Anterior cingulate cortex (tissue), 58 donors: ENCODE measurements around the gene TIMM10.

ENCODE experiments used
- DNase-seq, 58 donors: peaks; one replicate each; lab custom pipeline; 2025; lab: John Stamatoyannopoulos, UW

Gene TIMM10

DNA sequence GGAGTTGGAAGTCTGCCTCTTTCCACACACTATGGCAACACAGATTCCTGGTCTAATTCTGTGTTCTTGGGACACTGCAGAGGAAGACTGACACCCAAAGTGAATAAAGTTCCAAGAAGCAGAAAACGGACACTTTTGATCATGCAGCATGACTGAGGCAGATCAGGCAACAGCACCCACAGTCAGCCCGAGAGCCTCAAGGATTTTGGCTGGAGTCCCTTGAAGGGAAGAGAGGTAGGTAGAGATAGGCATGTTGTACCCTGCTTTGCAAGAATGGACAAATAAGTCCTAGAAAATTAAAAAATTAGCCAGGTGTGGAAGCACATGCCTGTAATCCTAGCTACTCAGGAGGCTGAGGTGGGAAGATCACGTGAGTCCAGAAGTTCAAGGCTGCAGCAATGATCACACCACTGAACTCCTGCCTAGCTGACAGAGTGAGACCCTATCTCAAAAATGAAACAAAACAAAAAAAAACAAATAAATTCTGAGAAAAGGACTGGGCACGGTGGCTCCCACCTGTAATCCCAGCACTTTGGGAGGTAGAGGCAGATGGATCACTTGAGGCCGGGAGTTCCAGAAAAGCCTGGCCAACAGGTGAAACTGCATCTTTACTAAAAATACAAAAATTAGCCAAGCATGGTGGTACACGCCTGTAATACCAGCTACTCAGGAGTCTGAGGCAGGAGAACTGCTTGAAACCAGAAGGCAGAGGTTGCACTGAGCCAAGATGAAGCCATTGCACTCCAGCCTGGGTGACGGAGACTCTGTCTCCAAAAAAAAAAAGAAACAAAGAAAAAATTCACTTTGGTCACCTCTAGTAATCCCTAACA lies 22.0 kb downstream of the TIMM10 start:
- DNase-seq = no peak

GRCh38 chr11:57506522-57506921 lies 24.0 kb downstream of the TIMM10 start:
- DNase-seq = no peak

- no peak for DNase-seq
Measured at GRCh38 chr11:57504511-57504910, 26.0 kb downstream of the TIMM10 start.

- no peak for DNase-seq
Measured at GRCh38 chr11:57502870-57503269, 27.7 kb downstream of the TIMM10 start.

- DNase-seq = no peak
Measured at GRCh38 chr11:57502376-57502775, 28.2 kb downstream of the TIMM10 start.

GRCh38 chr11:57501953-57502352 lies 28.6 kb downstream of the TIMM10 start:
- peak in 1 of 58 donors; percentile 31 for DNase-seq

DNA sequence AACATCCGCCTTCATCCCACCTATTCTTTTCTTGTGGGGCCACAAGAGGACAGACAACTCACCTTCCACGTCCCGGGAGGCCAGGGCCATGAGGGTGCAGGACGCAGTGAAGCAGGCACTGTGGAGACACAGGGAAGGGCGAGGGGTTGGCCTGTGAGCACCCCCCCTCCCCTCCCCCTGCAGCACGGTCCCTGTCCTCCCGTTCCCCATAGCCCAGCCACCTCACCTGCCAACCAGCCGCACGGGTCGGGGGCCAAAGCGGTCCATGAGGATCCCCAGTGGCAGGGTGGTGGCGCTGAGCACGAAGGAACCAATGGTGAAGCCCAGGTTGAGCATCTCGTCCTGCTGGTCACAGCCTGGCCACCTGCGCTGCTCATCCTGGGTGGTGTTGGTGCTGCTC lies 29.6 kb downstream of the TIMM10 start:
- DNase-seq = no peak

DNA sequence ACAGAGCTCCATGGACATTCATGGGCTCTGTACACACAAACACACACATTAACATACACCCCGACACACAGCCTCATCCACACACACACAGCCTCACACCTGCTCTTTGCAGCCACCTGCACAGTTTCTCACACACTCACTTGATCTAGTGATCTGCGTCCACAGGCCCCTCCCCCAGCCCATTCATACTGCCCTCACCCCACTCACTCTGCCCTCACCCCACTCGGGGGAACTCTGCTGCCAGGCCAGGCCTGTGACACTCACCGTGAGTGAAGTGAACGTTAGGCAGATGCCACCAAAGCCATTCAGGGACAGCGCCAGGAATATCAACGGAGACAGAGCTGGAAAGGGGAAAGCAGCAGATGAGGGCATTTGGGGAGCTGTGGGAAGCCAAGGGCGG lies 30.0 kb downstream of the TIMM10 start:
- peak in 1 of 58 donors; percentile 13 for DNase-seq

DNA sequence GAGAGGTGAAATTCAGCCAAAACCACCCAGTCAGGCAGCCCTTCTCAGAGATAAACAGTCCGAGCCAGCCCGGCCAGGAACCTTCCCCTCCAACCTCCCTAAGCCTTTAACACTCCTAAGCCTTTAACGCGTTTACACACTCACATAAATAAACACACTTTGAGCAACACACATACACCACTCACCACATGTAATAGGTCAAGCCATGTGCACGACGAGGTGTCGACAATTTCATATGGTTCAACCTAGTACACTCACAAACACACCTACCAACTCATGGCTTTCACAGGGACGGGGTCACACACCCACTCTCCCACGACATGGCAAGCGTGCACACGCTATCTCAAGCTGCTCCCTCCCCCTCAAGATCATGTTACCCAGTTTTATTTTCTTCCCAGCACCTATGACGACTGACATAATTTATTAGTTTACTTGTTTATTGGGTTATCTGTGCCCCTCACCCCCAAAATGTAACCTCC lies 30.5 kb downstream of the TIMM10 start:
- DNase-seq = no peak

DNA sequence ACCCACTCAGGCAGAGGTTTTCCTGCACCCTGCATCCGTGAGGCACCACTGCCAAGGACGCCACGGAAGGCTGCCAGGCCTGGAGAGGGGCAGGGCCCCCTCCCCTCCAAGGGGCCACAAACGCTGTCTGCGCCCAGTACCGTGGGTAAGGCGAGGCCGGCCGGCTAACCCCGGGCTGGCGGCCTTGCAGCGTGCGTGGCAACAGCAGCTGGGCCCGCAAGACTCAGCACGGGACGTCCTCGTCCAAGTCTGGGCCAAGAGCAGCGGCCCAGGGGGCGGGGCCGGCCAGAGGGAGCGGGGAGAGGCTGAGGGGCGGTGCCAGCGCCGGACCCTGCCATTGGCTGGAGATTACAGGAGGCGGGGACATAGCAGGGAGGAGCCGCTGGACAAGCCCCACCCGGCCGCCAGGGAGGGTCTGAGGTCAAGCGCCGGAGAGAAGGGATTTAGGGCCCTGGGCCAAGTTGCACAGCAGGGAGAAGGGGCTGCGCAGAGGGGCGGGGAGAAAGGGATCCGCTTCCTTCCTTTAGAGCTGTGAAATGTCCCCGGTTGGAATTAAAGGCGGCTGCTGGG lies 31.1 kb downstream of the TIMM10 start:
- DNase-seq = peak in 57 of 58 donors; percentile 22 to 96 (median 83)

DNA sequence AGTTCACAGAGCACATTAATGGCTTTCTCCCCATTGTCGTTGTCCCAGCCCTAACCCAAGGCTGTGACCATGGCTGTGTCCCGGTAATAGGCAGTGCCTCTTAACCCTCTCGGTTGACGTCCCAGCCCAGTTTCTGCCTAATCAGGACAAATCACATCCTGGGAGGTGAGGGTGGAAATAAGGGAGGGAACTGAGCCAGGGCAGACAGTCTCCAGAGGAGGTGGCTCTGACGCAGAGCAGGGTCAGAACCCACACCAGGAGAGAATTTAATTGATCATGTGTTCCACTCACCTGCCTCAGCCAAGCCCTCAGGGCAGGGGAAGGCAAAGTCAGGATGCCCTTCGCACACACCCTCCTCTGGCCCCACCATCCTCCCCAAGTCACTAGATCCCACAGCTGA lies 32.0 kb downstream of the TIMM10 start:
- no peak for DNase-seq

GRCh38 chr11:57497303-57498247 lies 33.0 kb downstream of the TIMM10 start:
- DNase-seq = no peak

- no peak for DNase-seq
Measured at GRCh38 chr11:57496109-57496820, 34.3 kb downstream of the TIMM10 start.

- DNase-seq = peak in 27 of 58 donors; percentile 10 to 68 (median 30)
Measured at GRCh38 chr11:57493507-57494503, 36.7 kb downstream of the TIMM10 start.

- peak in 2 of 58 donors; percentile 26 to 32 for DNase-seq
Measured at GRCh38 chr11:57491371-57492061, 39.0 kb downstream of the TIMM10 start.

- no peak for DNase-seq
Measured at GRCh38 chr11:57490456-57491248, 39.9 kb downstream of the TIMM10 start.

DNA sequence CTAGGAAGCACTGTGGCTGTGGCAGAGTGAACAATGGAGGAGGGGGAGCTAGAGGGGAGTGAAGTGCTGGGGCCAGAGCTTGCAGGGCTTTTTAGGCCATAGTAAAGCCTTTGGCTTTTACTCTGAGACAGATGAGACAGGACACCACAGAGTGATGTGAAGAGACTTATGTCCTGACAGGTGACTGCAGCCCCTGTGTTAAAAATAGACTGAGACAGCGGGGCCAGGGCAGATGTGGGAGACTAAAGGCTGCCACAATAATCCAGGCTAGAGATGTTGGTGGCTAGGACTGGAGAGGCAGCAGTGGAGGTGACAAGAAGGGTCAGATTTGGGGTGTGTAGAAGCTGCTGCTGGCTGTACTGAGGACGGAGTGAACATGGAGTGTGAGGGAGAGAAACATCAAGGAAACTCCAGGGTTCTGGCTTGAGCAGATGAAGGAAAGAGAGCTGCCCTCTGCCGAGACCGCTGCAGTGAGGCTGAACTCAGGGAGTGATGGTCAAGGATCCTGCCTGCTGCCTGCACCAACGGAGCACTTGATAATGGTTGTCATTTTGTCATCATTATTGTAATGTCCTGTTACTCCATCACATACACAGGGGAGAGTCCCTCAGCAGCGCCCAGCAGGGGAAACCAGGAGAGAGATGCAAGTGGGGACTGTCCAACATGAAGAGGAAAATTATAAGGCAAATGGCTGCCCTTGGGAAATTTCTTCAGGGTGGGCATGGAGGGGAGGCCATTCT lies 42.5 kb downstream of the TIMM10 start:
- DNase-seq = no peak
